Measurements from ENCODE around the gene PDE5A. TPM values are rescaled to one million over a fixed set of nuclear protein-coding genes. Genes with fewer than 3 reads are reported as not detected.

PDE5A gene
- polyA plus RNA-seq, 3 donors: 0.80 to 0.82 TPM; not detected in 1

- intact Hi-C loops (cut with micrococcal nuclease): no loop called here
- no CpG with 5 or more reads among the region's 3 CpGs for WGBS (ENCODE audit: insufficient coverage)
- Mint-ChIP-seq H3K36me3 (peaks cover 4 to 14% of the 10 kb centered on the region in 2 donors), H3K4me1 (no peaks in the 10 kb centered on the region), H3K27ac (no peak overlapping the region), H3K4me3 (no peak overlapping the region), H3K9me3 (no peaks in the 10 kb centered on the region), H3K27me3 (ENCODE audit: low read depth in 3 of 3) (no peaks in the 10 kb centered on the region)
- no peak for DNase-seq
- no peak overlapping the region for H2AFZ ChIP-seq (ENCODE audit: insufficient read depth, low read depth, low read length, poor library complexity, severe bottlenecking)
- no peaks in the 10 kb centered on the region for H3K79me2 ChIP-seq (ENCODE audit: insufficient read depth, low read length)
- no peak overlapping the region for H3K4me2 ChIP-seq (replicated peaks; ENCODE audit: extremely low read depth, low read length, poor library complexity, severe bottlenecking)
- H3K9ac ChIP-seq (ENCODE audit: insufficient read depth, low read length, poor library complexity, severe bottlenecking): no peak overlapping the region
- H3K27me3 ChIP-seq (ENCODE audit: control insufficient read depth in 2 of 2, insufficient read depth in 2 of 2, low read length in 2 of 2): no peaks in the 10 kb centered on the region
- H3K9me3 ChIP-seq (replicated peaks in 1 of 2; ENCODE audit: control insufficient read depth in 1 of 2, insufficient read depth in 1 of 2, low read length in 2 of 2): no peaks in the 10 kb centered on the region
- H3K27ac ChIP-seq (ENCODE audit: low read depth in 1 of 2, low read length in 2 of 2): no peak overlapping the region
- peaks cover 0 to 11% of the 10 kb centered on the region in 2 donors for H3K36me3 ChIP-seq (replicated peaks in 1 of 2; ENCODE audit: control insufficient read depth in 1 of 2, insufficient read depth in 2 of 2, low read length in 2 of 2)
- no peaks in the 10 kb centered on the region for H3K4me1 ChIP-seq (ENCODE audit: control insufficient read depth in 1 of 2, insufficient read depth in 2 of 2, low read length in 2 of 2)
- H4K20me1 ChIP-seq (ENCODE audit: insufficient read depth, low read length): no peaks in the 10 kb centered on the region
- TF ChIP-seq, protein P1, sequence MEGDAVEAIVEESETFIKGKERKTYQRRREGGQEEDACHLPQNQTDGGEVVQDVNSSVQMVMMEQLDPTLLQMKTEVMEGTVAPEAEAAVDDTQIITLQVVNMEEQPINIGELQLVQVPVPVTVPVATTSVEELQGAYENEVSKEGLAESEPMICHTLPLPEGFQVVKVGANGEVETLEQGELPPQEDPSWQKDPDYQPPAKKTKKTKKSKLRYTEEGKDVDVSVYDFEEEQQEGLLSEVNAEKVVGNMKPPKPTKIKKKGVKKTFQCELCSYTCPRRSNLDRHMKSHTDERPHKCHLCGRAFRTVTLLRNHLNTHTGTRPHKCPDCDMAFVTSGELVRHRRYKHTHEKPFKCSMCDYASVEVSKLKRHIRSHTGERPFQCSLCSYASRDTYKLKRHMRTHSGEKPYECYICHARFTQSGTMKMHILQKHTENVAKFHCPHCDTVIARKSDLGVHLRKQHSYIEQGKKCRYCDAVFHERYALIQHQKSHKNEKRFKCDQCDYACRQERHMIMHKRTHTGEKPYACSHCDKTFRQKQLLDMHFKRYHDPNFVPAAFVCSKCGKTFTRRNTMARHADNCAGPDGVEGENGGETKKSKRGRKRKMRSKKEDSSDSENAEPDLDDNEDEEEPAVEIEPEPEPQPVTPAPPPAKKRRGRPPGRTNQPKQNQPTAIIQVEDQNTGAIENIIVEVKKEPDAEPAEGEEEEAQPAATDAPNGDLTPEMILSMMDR (IDR thresholded peaks at IDR 0.05): no peak
- no peak overlapping the region for H3K4me3 ChIP-seq (replicated peaks in 1 of 3; ENCODE audit: low read depth in 2 of 3, low read length in 3 of 3)
These were observed 102.6 kb downstream of the PDE5A start for GRCh38 chr4:119525771-119526712.

DNA sequence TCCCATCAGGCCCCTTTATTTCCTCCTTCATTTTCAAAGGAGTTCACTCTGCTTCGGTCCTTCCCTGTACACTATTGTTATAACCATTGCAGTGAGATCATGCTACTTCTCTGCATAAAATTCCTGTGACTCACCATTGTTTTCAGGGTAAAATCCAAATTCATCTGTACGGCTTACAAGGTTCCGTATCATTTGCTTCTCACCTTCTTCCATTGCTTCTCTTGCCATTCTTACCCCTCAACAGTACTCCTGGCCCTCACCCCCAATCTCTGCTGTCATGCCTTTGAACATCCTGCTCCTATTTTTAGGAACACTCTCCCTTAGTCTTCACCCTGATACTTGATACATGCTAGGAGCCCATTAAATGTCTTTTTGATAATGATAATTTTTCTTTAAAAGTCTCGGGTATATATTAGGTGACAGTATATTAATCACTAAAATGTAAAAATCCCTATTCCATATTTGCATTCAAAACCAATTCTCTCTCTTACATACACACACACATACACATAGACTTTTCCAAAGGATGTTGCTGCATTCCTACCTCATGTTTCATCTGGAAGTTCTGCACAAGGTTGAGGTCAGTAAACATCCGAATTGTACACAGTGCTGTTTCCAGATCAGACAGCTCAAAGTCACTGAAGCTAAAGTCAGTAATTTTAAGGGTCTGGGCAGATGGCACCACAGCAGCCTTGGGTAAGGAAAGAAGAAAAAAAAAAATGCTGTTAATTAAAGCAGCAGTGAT lies 103.4 kb downstream of the PDE5A start:
- Mint-ChIP-seq H3K27ac (no peak overlapping the region), H3K27me3 (ENCODE audit: low read depth in 3 of 3) (no peaks in the 10 kb centered on the region), H3K4me3 (no peak overlapping the region), H3K9me3 (no peaks in the 10 kb centered on the region), H3K4me1 (no peaks in the 10 kb centered on the region), H3K36me3 (peaks cover 6 to 18% of the 10 kb centered on the region in 2 donors)
- no peak for DNase-seq
- TF ChIP-seq, protein P1 (IDR thresholded peaks at IDR 0.05): no peak
- Histone ChIP-seq H3K9me3 (replicated peaks in 1 of 2; ENCODE audit: control insufficient read depth in 1 of 2, insufficient read depth in 1 of 2, low read length in 2 of 2) (no peaks in the 10 kb centered on the region), H3K4me1 (ENCODE audit: control insufficient read depth in 1 of 2, insufficient read depth in 2 of 2, low read length in 2 of 2) (no peaks in the 10 kb centered on the region), H3K36me3 (replicated peaks in 1 of 2; ENCODE audit: control insufficient read depth in 1 of 2, insufficient read depth in 2 of 2, low read length in 2 of 2) (peaks cover 6 to 19% of the 10 kb centered on the region in 2 donors), H3K4me2 (replicated peaks; ENCODE audit: extremely low read depth, low read length, poor library complexity, severe bottlenecking) (no peak overlapping the region), H3K27ac (ENCODE audit: low read depth in 1 of 2, low read length in 2 of 2) (no peak overlapping the region), H3K27me3 (ENCODE audit: control insufficient read depth in 2 of 2, insufficient read depth in 2 of 2, low read length in 2 of 2) (no peaks in the 10 kb centered on the region), H3K9ac (ENCODE audit: insufficient read depth, low read length, poor library complexity, severe bottlenecking) (no peak overlapping the region), H3K79me2 (ENCODE audit: insufficient read depth, low read length) (no peaks in the 10 kb centered on the region), H4K20me1 (ENCODE audit: insufficient read depth, low read length) (no peaks in the 10 kb centered on the region), H3K4me3 (replicated peaks in 1 of 3; ENCODE audit: low read depth in 2 of 3, low read length in 3 of 3) (no peak overlapping the region), H2AFZ (ENCODE audit: insufficient read depth, low read depth, low read length, poor library complexity, severe bottlenecking) (no peak overlapping the region)
- 100% methylated on average over 4 of the region's 5 CpGs for WGBS (ENCODE audit: insufficient coverage)
- intact Hi-C loops (cut with micrococcal nuclease): no loop called here

Measured in CD14-positive monocyte (primary cell).